ENCODE data around the gene PPA2. TPM values are rescaled to one million over a fixed set of nuclear protein-coding genes. Genes with fewer than 3 reads are reported as not detected.

PPA2 gene
- total and polyA plus RNA-seq, 10 of the 15 experiments (the other 5 are each of a cell fraction or from before 2014, with no cell fraction given) = 93.8 to 293 (median 146) TPM

DNA sequence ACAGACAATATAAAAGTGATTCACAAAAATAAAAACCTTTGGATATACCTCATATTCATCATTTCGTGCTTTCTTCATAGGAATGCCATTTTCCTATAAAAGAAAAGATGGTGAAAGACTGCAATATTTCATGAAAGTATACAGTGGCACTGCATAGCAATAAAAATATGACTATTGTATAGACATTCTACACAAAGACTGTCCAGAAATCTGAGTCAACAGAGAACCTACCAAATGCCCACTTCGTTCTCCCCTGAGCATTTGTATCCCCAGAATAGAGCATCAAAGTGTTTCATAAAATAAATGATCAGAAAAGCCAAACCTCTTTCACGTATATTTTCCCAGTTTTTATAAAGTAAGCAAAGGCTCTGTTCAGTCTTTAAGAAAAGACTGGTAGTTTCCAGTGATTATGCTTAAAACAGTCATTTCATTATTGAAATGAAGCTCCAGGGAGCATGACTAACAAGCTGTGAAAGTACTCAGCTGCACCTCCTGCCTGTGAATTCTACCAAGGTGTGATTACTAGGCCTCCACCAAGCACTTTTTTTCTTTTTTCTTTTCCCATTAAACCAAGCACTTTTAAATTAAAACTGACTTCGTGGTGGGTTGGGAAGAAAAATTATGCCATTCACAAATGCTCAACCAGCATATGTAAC is 20.2 kb downstream of the PPA2 start (continued):
- TF ChIP-seq, protein P1, sequence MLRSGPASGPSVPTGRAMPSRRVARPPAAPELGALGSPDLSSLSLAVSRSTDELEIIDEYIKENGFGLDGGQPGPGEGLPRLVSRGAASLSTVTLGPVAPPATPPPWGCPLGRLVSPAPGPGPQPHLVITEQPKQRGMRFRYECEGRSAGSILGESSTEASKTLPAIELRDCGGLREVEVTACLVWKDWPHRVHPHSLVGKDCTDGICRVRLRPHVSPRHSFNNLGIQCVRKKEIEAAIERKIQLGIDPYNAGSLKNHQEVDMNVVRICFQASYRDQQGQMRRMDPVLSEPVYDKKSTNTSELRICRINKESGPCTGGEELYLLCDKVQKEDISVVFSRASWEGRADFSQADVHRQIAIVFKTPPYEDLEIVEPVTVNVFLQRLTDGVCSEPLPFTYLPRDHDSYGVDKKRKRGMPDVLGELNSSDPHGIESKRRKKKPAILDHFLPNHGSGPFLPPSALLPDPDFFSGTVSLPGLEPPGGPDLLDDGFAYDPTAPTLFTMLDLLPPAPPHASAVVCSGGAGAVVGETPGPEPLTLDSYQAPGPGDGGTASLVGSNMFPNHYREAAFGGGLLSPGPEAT (IDR thresholded peaks at IDR 0.05; ENCODE audit: low read depth) = peak; percentile 90
- TF ChIP-seq BHLHE40 (IDR thresholded peaks at IDR 0.05; ENCODE audit: borderline replicate concordance in 1 of 2, low read depth in 2 of 2, low read length in 1 of 2) (peak; percentile 23 to 30; a peak in 1 of 4 replicates), ETV6 (conservative IDR thresholded peaks at IDR 0.05 in 1 of 2, IDR thresholded peaks at IDR 0.05 in 1 of 2; ENCODE audit: borderline replicate concordance in 1 of 2, low read depth in 1 of 2) (no peak), EED (IDR thresholded peaks at IDR 0.05; ENCODE audit: low read depth) (no peak), STAT1 (conservative IDR thresholded peaks at IDR 0.05) (no peak), SMC3 (IDR thresholded peaks at IDR 0.05; ENCODE audit: borderline replicate concordance, low read length) (peak; percentile 35; the same call in 1 of the 2 replicates), YY1 (IDR thresholded peaks at IDR 0.05; ENCODE audit: low read depth, low read length) (no peak), IKZF1 (conservative IDR thresholded peaks at IDR 0.05) (peak; percentile 75), STAT3 (IDR thresholded peaks at IDR 0.05; ENCODE audit: low read depth, low read length) (no peak), MEF2A (IDR thresholded peaks at IDR 0.05; ENCODE audit: insufficient read depth, low read depth, low read length) (no peak), CHD1 (IDR thresholded peaks at IDR 0.05; ENCODE audit: low read depth, low read length) (no peak), IKZF2 (IDR thresholded peaks at IDR 0.05) (peak; percentile 72 to 77), NR2F1 (conservative IDR thresholded peaks at IDR 0.05) (no peak), HDGF (IDR thresholded peaks at IDR 0.05) (no peak), GATAD2B (conservative IDR thresholded peaks at IDR 0.05; ENCODE audit: low read depth) (peak; percentile 29; the same call in 1 of the 2 replicates), SP1 (IDR thresholded peaks at IDR 0.05; ENCODE audit: low read depth, low read length) (no peak), FOXM1 (IDR thresholded peaks at IDR 0.05; ENCODE audit: low read depth, low read length) (no peak), ZNF24 (IDR thresholded peaks at IDR 0.05) (peak; percentile 12; the same call in 1 of the 2 replicates), MYB (IDR thresholded peaks at IDR 0.05; ENCODE audit: borderline replicate concordance, low read depth, low read length) (no peak), NFYA (IDR thresholded peaks at IDR 0.05; ENCODE audit: borderline replicate concordance, low read depth, low read length) (no peak), NBN (IDR thresholded peaks at IDR 0.05) (no peak), KAT2A (conservative IDR thresholded peaks at IDR 0.05; ENCODE audit: control insufficient read depth, low read depth, low read length) (no peak), GABPA (IDR thresholded peaks at IDR 0.05; ENCODE audit: low read depth) (no peak), POU2F2 (IDR thresholded peaks at IDR 0.05; ENCODE audit: borderline replicate concordance, low read depth, low read length) (0 out of 3 replicates have a peak, but pooled peaks have one; percentile 21)
- TF ChIP-seq, protein P2, sequence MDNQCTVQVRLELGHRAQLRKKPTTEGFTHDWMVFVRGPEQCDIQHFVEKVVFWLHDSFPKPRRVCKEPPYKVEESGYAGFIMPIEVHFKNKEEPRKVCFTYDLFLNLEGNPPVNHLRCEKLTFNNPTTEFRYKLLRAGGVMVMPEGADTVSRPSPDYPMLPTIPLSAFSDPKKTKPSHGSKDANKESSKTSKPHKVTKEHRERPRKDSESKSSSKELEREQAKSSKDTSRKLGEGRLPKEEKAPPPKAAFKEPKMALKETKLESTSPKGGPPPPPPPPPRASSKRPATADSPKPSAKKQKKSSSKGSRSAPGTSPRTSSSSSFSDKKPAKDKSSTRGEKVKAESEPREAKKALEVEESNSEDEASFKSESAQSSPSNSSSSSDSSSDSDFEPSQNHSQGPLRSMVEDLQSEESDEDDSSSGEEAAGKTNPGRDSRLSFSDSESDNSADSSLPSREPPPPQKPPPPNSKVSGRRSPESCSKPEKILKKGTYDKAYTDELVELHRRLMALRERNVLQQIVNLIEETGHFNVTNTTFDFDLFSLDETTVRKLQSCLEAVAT (IDR thresholded peaks at IDR 0.05) = no peak
- TF ChIP-seq, protein P3, sequence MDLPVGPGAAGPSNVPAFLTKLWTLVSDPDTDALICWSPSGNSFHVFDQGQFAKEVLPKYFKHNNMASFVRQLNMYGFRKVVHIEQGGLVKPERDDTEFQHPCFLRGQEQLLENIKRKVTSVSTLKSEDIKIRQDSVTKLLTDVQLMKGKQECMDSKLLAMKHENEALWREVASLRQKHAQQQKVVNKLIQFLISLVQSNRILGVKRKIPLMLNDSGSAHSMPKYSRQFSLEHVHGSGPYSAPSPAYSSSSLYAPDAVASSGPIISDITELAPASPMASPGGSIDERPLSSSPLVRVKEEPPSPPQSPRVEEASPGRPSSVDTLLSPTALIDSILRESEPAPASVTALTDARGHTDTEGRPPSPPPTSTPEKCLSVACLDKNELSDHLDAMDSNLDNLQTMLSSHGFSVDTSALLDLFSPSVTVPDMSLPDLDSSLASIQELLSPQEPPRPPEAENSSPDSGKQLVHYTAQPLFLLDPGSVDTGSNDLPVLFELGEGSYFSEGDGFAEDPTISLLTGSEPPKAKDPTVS (IDR thresholded peaks at IDR 0.05; ENCODE audit: low read depth, low read length) = peak; percentile 87; the same call in 1 of the 2 replicates

Data from GM12878 (cell line).